SU-DHL-6 (cell line): ENCODE data around the gene NUPR1.

Experiments used
- EZH2phosphoT487 ChIP-seq: fragments of 200-600 bp; sonication (generic), shearing (Covaris generic); conservative IDR thresholded peaks from 2 replicates; pipeline ENCODE4 v1.6.1; 2018; ENCODE audit warnings: mild to moderate bottlenecking, antibody characterized with exemption, low read length, moderate library complexity, mixed read lengths
- TF ChIP-seq, protein P1 (sequence below): fragments of 200-600 bp; sonication (generic); IDR thresholded peaks from one replicate; pipeline ENCODE4 v1.5.1; 2017; ENCODE audit warnings: antibody characterized with exemption, mild to moderate bottlenecking, low read length, moderate library complexity; ENCODE audit not compliant: insufficient read depth, poor library complexity, severe bottlenecking

DNA sequence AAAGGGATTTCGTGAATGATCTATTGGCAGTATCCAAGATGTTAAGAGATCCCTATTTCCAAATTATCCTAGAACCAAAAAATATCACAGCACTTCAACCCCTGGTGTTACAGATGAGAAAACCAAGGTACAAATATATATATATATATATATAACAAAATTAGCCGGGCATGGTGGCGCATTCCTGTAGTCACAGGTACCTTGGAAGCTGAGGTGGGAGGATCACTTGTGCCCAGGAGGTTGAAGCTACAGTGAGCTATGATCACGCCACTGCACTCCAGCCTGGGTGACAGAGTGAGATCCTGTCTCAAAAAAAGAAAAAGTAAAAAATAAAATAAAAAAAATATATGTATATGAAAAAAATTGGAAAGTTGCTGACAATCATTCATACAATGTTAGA is 46.3 kb downstream of the NUPR1 start:
- TF ChIP-seq, protein P1, sequence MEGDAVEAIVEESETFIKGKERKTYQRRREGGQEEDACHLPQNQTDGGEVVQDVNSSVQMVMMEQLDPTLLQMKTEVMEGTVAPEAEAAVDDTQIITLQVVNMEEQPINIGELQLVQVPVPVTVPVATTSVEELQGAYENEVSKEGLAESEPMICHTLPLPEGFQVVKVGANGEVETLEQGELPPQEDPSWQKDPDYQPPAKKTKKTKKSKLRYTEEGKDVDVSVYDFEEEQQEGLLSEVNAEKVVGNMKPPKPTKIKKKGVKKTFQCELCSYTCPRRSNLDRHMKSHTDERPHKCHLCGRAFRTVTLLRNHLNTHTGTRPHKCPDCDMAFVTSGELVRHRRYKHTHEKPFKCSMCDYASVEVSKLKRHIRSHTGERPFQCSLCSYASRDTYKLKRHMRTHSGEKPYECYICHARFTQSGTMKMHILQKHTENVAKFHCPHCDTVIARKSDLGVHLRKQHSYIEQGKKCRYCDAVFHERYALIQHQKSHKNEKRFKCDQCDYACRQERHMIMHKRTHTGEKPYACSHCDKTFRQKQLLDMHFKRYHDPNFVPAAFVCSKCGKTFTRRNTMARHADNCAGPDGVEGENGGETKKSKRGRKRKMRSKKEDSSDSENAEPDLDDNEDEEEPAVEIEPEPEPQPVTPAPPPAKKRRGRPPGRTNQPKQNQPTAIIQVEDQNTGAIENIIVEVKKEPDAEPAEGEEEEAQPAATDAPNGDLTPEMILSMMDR = no peak
- no peak for TF ChIP-seq EZH2phosphoT487
